Hepatocyte (in vitro differentiated cells): ENCODE results near the gene LYPD6. TPM values are rescaled to one million over a fixed set of nuclear protein-coding genes. Genes with fewer than 3 reads are reported as not detected.

ENCODE experiments used
- DNase-seq: peaks from one replicate; pipeline ENCODE4 v3.0.0-alpha.2; 2016; ENCODE audit warnings: low spot score
- H2AFZ ChIP-seq: fragments of 200-600 bp; sonication (generic); 2 replicates; pipeline ENCODE4 v1.6.0; 2016; ENCODE audit warnings: antibody characterized with exemption, mild to moderate bottlenecking
- H3K27ac ChIP-seq: fragments of 200-600 bp; sonication (generic); 2 replicates; pipeline ENCODE4 v1.5.1; 2016; ENCODE audit warnings: mild to moderate bottlenecking
- H3K27me3 ChIP-seq: fragments of 200-600 bp; sonication (generic); 2 replicates; pipeline ENCODE4 v1.6.1; 2016
- H3K36me3 ChIP-seq: fragments of 200-600 bp; sonication (generic); replicated peaks from 2 replicates; pipeline ENCODE4 v1.5.1; 2016; ENCODE audit warnings: low read depth; ENCODE audit not compliant: insufficient read depth
- H3K4me1 ChIP-seq: fragments of 200-600 bp; sonication (generic); 2 replicates; pipeline ENCODE4 v1.5.1; 2016; ENCODE audit warnings: mild to moderate bottlenecking, moderate library complexity; ENCODE audit not compliant: insufficient read depth
- H3K4me2 ChIP-seq: fragments of 200-600 bp; sonication (generic); 2 replicates; pipeline ENCODE4 v1.6.0; 2016
- H3K4me3 ChIP-seq: fragments of 200-600 bp; sonication (generic); 2 replicates; pipeline ENCODE4 v1.5.1; 2016; ENCODE audit warnings: mild to moderate bottlenecking
- H3K79me2 ChIP-seq: fragments of 200-600 bp; sonication (generic); 2 replicates; pipeline ENCODE4 v1.6.0; 2017; ENCODE audit warnings: mild to moderate bottlenecking
- H3K9me2 ChIP-seq: fragments of 200-600 bp; sonication (generic); replicated peaks from 2 replicates; pipeline ENCODE4 v1.6.0; 2017; ENCODE audit warnings: mild to moderate bottlenecking; ENCODE audit not compliant: insufficient read depth
- H3K9me3 ChIP-seq: fragments of 200-600 bp; sonication (generic); 2 replicates; pipeline ENCODE4 v1.5.1; 2016; ENCODE audit warnings: low read depth, mild to moderate bottlenecking
- H4K20me1 ChIP-seq: fragments of 200-600 bp; sonication (generic); 2 replicates; pipeline ENCODE4 v1.6.0; 2016; ENCODE audit warnings: mild to moderate bottlenecking; ENCODE audit not compliant: insufficient read depth, poor library complexity, severe bottlenecking
- CTCF ChIP-seq: fragments of 200-600 bp; sonication (generic); IDR thresholded peaks from 2 replicates; pipeline ENCODE4 v1.5.1; 2016; ENCODE audit warnings: antibody characterized with exemption, mild to moderate bottlenecking; ENCODE audit not compliant: poor library complexity
- EZH2 ChIP-seq: fragments of 200-600 bp; sonication (generic); IDR thresholded peaks from 2 replicates; pipeline ENCODE4 v1.6.1; 2016; ENCODE audit warnings: antibody characterized with exemption, mild to moderate bottlenecking, borderline replicate concordance
- EZH2phosphoT487 ChIP-seq: fragments of 200-600 bp; sonication (generic); IDR thresholded peaks from one replicate; pipeline ENCODE4 v1.6.1; 2018; ENCODE audit warnings: antibody characterized with exemption, mild to moderate bottlenecking, low read depth, moderate library complexity; ENCODE audit not compliant: unreplicated experiment, severe bottlenecking
- WGBS: methylation state at CpG from one replicate; pipeline ENCODE4 v1.1.6; 2016; ENCODE audit warnings: low lambda C conversion rate; ENCODE audit errors: missing lambda C conversion rate; 5-methylcytosine and 5-hydroxymethylcytosine counted together
- polyA plus RNA-seq: library from polyadenylated mRNA; unstranded; fragments of >200 nt; fragmentation: Nextera tagmentation; extraction: Ambion mirVana; gene quantifications from 2 replicates; pipeline ENCODE4 v1.2.1, GENCODE V29; 2016
- total RNA-seq: library from RNA; depleted of rRNA; stranded (reverse); fragments of >200 nt; gene quantifications from 2 replicates; pipeline ENCODE4 v1.2.3, GENCODE V29; 2014

The LYPD6 gene
- total and polyA plus RNA-seq, 2 experiments from 2014 or later: 5.3 to 11.2 TPM

GRCh38 chr2:149451417-149452165 lies 121.2 kb downstream of the LYPD6 start:
- no peaks in the 10 kb centered on the region for H3K79me2 ChIP-seq
- no peaks in the 10 kb centered on the region for H3K9me2 ChIP-seq
- 72% methylated on average over 3 of the region's 3 CpGs for WGBS

GRCh38 chr2:149456285-149456684 lies 125.9 kb downstream of the LYPD6 start:
- Histone ChIP-seq H3K4me3 (no peak overlapping the region), H3K79me2 (no peaks in the 10 kb centered on the region), H3K4me2 (no peak overlapping the region), H4K20me1 (no peaks in the 10 kb centered on the region), H3K36me3 (no peaks in the 10 kb centered on the region), H3K27me3 (no peaks in the 10 kb centered on the region), H2AFZ (no peak overlapping the region), H3K27ac (no peak overlapping the region), H3K9me3 (peaks cover 15% of the 10 kb centered on the region), H3K9me2 (no peaks in the 10 kb centered on the region), H3K4me1 (no peaks in the 10 kb centered on the region)
- 93% methylated on average over 2 of the region's 2 CpGs for WGBS
- TF ChIP-seq EZH2: no peak
- no peak for TF ChIP-seq CTCF
- TF ChIP-seq EZH2phosphoT487: no peak
- no peak for DNase-seq

More at GRCh38 chr2:149451417-149452165, 121.2 kb downstream of the LYPD6 start:
- Histone ChIP-seq H3K36me3 (no peaks in the 10 kb centered on the region), H3K4me2 (no peak overlapping the region), H3K4me3 (no peak overlapping the region), H3K9me3 (no peaks in the 10 kb centered on the region), H3K4me1 (no peaks in the 10 kb centered on the region), H4K20me1 (no peaks in the 10 kb centered on the region), H3K27me3 (no peaks in the 10 kb centered on the region), H2AFZ (no peak overlapping the region), H3K27ac (no peak overlapping the region)
- no peak for DNase-seq
- TF ChIP-seq EZH2phosphoT487: no peak
- no peak for TF ChIP-seq EZH2
- no peak for TF ChIP-seq CTCF

- Histone ChIP-seq H2AFZ (no peak overlapping the region), H3K4me2 (no peak overlapping the region), H3K9me2 (no peaks in the 10 kb centered on the region), H3K27ac (no peak overlapping the region), H3K4me1 (no peaks in the 10 kb centered on the region), H3K79me2 (no peaks in the 10 kb centered on the region), H4K20me1 (no peaks in the 10 kb centered on the region), H3K36me3 (no peaks in the 10 kb centered on the region), H3K4me3 (no peak overlapping the region), H3K9me3 (peaks cover 23% of the 10 kb centered on the region), H3K27me3 (no peaks in the 10 kb centered on the region)
- DNase-seq: no peak
- TF ChIP-seq EZH2 (no peak), CTCF (no peak), EZH2phosphoT487 (no peak)
These were observed 128.1 kb downstream of the LYPD6 start for GRCh38 chr2:149458502-149458901.
